HG02678 (cell line): ENCODE measurements around the gene LUZP2.

Source experiments
- ATAC-seq: cut with Tn5 transposase; IDR thresholded peaks from one replicate; pipeline ENCODE4 v1.9.1; 2021; ENCODE audit warnings: mild to moderate bottlenecking, moderate library complexity; ENCODE audit not compliant: unreplicated experiment

Gene LUZP2

GRCh38 chr11:24708616-24709015 lies 211.8 kb downstream of the LUZP2 start:
- ATAC-seq: no peak

DNA sequence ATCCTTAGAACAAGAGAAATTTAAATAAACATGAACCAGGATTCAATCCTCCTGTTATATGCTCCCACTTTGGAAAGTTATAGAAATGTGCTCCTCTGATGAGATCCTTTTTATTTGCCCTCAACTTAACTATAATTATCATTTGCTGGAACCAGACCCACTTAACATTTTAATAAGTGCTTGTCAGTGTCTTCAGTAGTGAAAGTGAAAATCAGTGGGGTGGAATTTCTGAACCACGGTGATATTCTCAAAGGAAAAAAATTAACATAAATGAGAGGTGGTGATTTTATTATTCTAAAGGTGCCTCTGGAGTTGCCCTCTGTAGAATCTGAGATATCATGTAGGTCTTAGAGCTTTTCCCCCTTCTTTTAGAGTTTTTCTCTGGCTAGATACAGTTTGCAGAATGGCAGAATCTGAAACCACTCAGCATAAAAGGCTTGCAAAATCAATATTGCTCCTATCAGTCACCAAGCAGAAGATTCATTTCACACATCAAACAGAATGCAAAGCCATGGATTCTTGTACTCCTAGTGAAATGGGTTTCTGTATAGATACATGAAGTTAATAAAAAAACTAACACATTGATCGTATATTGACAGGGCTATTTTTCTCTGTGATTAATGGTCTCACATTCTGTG lies 213.2 kb downstream of the LUZP2 start:
- no peak for ATAC-seq

GRCh38 chr11:24714601-24715000 lies 217.7 kb downstream of the LUZP2 start:
- ATAC-seq: no peak

- ATAC-seq: no peak
These were observed 219.6 kb downstream of the LUZP2 start for GRCh38 chr11:24716403-24716802.

GRCh38 chr11:24723231-24723630 lies 226.4 kb downstream of the LUZP2 start:
- no peak for ATAC-seq

DNA sequence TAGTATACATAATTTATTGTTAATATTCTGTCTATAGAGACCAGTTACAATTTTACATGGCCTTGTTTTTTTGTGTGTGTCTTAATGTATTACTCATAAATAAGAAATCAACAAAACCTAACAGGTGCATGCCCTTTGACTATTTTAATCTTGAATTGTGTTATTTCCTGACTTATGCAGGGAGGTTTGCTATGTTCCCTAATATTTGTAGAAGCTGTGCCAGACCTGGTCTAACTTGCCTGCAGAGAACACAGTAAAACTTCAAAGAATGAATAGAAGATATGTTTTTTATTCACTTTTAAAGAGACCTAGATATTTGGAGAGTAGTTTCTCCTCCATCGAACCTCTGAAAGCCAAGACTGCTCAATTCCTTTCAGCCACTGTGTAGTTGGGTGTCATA lies 234.7 kb downstream of the LUZP2 start:
- ATAC-seq: no peak

- no peak for ATAC-seq
These were observed 237.9 kb downstream of the LUZP2 start for GRCh38 chr11:24734742-24735237.

DNA sequence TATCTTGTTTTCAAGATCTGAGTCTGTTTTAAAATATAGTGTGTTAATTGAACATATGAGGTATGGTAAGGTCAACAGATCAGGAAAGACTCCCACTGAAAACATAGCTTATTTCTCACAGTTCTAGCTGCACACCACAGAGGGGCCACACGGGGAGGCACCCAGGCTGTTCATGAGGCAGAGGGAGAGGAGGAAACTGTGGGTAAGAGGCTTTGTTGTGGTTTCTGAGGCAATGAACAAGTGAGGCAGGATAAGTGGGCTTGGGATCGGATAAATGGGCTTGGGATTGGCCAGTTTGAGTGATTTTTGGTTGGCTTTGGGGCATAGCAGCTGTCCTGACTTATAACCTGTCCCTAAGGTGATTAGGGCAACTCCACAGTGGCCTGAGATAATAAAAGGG lies 242.1 kb downstream of the LUZP2 start:
- no peak for ATAC-seq

DNA sequence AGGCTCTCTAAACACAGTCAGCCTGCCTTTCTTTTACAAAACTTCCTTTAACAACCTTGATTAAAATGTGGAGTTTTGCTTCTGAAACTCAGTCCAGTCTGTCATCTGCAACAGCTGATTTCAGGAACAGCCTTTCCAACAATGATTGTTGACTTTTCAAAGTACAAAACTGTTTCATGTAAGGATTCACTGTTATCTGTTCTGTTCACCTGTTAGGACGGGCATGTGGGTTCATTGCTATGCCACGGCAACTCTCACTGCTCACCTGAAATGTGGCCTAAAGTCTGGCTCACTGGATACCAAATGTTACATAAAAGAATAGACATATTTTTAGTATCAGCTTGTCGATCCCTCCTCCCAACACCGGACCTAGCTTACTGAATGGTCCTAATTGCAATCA lies 242.8 kb downstream of the LUZP2 start:
- ATAC-seq: no peak

GRCh38 chr11:24747275-24748251 lies 250.7 kb downstream of the LUZP2 start:
- ATAC-seq: no peak

DNA sequence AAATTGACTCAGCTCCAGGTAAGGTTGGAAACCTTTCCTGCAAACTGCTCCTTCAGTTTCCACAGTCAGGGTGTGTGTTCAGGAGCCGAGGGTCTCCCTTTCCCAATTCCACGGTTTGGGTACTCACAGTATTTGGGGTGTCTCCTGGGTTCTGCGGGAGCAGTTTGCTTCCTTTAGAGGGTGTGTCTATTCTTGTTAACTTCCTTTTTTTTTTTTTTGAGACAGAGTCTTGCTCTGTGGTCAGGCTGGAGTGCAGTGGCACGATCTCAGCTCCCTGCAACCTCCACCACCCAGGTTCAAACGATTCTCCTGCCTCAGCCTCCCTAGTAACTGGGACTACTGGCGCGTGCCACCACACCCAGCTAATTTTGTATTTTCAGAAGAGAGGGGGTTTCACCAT lies 251.4 kb downstream of the LUZP2 start:
- ATAC-seq: no peak

DNA sequence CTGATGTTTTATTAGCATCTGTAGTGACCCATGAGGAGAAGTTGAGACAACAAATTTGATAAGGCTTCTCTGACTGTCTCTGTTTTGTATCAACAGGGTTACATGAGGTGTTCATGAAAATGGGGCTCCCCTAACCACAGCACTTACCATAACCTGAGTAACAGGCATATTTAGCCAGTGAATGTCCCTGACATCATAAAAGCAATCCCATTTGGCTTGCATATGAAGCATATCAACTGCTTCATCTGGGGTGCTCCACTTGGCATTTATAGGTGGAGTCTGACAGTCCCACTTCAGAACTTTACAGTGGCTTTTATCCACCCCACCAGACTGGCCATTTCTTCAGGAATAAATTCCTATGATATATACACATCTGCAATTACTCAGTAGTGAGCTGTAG lies 257.6 kb downstream of the LUZP2 start:
- no peak for ATAC-seq

DNA sequence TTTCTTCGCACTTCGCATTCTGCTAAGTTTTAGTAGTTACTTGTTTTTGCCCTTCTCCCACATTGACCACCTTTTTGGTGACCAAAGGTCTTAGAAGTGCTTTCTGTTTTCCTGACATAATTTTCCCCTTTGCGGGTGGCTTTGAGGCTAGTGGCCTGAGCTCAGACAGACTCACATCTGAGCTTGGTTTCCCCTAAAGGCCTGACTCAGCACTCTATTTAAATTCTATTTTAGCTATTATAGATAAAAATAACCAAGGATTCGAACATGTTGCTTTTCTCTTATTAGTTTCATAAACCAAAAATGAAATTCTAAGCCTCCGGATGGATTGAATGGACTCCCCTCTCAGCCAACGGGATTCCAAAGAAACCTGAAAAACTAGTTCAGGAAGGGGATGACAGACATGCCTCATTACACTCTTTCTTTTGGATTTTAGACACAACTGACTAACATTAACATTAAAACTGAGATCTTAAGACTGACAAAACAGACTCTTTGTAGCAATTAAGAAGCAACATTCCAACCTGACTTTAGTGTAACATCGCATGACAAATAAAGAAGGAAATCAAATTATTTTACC lies 258.5 kb downstream of the LUZP2 start:
- ATAC-seq: no peak

GRCh38 chr11:24759742-24760141 lies 262.9 kb downstream of the LUZP2 start:
- ATAC-seq: no peak

DNA sequence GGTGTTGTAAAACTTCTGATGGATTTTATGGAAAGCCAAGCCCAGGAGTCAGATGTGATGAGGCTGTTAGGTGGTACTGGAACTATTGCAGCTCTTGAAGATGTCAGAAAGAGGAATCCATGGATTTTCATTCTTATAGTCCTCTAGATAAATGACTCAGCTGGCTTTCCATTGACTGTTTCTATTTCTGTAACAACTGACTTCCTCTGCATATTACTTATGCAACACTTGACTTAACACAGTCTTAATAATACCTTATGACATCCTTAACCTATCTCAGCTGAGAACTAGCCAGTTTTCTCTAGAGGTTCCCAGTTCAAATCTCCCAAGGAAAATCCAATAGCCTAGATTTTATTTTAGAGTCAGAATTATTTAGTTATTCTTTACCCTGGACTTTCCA lies 263.8 kb downstream of the LUZP2 start:
- no peak for ATAC-seq

GRCh38 chr11:24762076-24762475 lies 265.2 kb downstream of the LUZP2 start:
- ATAC-seq: no peak

DNA sequence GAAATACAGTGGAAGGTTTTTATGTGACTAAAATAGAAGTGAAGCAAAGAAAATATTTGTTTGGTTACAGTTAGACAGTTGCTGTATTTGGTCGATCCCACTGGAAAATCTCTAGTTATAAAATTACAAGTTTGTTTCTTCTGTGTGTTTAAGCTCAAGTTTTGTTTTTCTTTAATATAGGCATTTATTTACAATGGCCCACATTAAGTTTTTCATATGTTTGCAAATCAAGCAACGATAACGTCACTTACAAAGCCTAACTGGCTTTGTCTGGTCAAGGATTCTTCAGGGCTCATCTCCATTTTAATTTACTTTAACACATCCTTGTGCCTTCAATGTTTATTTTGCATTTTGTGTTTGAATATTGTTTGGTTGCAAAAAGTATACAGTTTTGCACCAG lies 270.6 kb downstream of the LUZP2 start:
- no peak for ATAC-seq

DNA sequence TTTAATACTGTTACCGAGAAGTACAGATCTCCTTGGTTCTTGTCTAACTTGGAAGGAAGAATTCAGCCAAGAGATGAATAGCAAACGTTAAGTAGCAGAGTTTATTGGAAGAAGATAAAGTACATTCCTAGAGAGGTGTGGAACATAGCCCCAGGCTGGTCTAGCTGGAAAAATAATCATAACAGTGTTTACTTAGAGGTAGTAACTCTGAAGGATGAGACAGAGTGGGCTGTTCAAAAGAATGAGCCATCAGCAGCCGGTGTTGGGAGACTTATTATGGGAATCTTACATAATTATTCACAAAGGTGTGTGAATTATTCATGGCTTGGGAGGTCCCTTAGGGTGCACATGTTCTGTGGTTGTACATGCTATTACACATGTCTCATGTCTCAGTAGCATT lies 276.5 kb downstream of the LUZP2 start:
- ATAC-seq: no peak

GRCh38 chr11:24779791-24780190 lies 282.9 kb downstream of the LUZP2 start:
- ATAC-seq: no peak

DNA sequence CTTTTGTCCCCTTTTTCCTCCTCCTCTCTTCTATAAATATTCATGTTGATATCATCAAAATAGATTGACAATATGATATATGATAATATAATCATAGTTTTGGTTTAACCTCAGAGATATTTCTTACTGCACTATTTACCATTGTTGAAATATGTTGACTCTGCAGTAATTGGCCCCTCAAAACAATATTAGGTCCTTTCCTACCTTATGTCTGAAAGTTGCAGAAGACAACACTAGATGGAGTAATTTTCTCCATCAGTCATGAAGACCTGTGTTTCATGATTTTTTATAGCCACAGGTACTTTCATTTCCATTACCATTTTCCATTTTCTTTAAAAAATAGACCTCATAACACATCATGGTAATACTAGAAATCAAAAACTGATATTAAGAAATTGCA lies 284.4 kb downstream of the LUZP2 start:
- ATAC-seq: no peak

DNA sequence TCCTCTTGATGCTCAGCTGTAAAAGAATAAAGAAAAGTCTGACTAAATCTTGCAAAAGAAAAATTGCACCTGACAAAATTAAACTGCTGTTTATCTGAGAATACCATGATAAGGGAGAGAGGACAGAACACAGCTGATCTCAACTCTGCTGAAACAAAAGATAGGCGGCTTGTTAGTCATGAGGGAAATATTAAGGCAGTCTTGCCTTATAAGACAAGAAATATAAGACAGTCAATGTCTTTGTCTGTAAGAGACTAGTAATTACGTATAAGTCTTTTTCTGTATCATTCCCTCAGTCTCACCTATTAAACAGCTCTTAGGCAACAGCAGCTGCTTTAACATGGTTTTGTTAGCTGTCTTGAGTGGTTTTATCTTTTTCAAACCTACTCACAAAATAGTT lies 296.6 kb downstream of the LUZP2 start:
- no peak for ATAC-seq

DNA sequence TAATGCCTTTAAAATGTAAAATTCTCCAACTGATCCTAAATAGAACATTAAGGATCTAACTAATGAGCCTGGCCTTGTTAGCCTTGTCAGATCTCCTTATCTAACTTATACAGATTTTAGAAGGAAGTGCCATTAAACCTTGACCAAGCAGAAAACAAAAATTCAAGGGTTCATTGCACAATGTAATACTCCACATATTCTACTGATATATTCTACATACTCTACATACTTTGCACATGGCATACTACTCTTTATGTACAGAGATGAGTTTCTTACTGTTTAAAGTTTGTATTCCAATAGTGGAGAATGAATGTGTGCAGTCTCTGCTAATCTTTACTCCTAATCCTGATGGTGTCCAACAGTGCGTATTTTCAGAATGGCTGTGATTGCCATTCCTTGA lies 297.2 kb downstream of the LUZP2 start:
- ATAC-seq: no peak
